Fibroblast of peridontal ligament (primary cell): ENCODE data around the gene SMOC2.
"Not testable (repeated sequence)": the region's sequence is repeated elsewhere in the genome, so short reads cannot be mapped to it uniquely, and the experiment has no call there.

Experiments used
- DNase-seq: peaks from one replicate; pipeline ENCODE4 v3.0.0-alpha.2; 2010; ENCODE audit errors: extremely low read depth

The SMOC2 gene

GRCh38 chr6:168538188-168538891 is 97.4 kb downstream of the SMOC2 start:
- DNase-seq = not testable (repeated sequence)

- no peak for DNase-seq
Measured at GRCh38 chr6:168538892-168539811, 98.2 kb downstream of the SMOC2 start.

DNA sequence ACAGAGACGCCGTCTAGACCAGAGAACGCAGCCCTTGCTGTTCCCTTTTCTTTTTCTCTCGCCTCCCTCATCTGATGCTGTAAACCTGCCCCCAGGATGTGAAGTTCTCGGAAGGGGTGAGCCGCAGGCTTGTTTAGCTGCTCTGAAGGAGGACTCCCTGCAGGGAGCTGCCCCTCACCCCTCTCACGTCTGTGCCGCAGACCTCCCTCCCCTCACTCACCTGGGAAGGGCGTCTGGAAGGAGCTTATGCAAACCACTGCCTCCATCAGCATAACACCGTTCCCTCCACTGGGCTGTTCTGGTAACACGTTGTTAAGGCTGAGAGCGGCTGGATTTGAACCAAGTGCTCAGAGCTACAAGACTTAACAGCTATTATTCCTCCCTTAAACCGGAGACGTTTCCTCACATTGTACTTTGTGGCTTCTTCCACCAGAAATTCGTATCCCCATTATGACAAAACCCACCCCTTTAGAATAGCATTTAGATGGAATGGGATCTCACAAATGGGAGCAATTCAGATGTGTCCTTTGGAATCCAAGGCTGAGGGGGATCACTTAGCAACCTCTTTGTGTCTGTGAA is 99.8 kb downstream of the SMOC2 start:
- no peak for DNase-seq

DNA sequence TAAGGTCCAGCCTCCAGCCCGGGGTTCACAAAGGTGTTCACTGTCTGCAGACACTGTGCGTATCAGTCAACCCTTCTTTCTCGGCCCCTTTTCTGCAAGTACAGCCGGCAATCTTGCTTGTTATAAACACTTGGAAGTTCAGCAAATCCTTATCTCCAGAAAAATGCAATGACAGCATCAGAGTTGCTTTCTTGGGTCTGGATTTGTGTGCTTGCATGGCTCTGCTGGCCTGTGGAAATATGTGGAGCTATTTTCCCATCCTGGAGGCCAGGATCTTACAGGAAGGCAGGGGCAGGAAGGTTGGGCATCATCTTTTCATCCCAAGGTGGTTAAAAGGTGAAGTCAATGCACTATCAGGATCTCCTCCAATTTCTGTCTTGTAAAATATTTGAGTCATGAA is 100.3 kb downstream of the SMOC2 start:
- no peak for DNase-seq

DNA sequence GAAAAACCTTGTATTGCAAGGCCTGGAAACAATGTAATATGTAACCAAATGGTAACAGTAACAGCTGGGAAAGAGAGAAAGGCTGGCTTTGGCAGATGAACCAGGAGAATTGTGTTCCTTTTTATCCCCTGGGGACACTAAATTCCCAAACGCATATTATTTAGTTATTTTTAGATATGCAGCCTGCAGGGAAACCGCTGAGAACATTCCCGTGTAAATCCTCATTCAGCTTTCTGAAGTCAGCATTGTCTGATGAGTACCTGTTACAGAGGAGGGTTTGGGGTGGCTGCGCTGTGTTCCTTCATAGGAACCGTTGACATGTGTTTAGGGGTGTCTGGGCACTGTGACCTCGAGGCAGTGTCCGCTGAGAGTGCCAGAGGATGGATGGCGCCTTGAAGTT is 101.3 kb downstream of the SMOC2 start:
- DNase-seq = no peak

- DNase-seq = no peak
Measured at GRCh38 chr6:168545428-168545827, 104.4 kb downstream of the SMOC2 start.

DNA sequence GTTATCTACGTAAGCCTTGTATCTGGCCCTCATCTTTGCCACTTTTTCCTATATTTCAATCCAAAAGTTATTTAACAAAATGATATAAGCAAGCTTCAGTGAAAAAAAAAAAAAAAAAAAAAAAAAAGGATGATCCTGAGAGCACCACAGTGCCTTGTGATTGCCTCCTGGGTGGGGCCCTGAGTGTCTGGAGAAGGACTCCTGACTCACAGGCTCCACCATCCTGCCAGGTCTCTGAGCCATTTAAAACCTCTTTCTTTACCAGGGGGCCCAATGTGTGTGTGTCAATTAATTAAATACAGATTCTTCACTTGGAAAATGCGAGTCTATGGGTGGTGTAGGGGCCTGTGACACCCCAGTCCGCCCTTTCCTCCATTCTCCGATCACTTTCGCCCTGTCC is 105.2 kb downstream of the SMOC2 start:
- no peak for DNase-seq

DNA sequence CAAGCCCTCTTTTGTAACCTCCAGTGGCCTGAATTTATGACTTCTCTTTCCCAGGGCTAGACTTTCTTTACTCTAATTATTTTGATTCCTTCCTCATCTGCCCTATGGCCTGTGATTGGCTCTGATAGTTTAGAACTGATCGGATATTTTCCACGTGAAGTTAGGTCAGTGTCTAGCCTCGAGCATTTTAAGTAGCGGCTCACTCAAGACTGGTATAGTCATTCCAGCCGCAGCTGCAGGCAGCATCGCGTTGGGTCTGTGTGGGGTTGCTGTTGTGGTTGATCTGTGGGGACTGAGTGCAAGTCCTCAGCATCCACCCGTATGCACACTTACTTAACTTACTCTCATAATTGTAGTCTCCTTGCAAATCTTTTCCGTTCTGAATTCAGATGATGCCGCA is 105.7 kb downstream of the SMOC2 start:
- no peak for DNase-seq

GRCh38 chr6:168550326-168550725 is 109.3 kb downstream of the SMOC2 start:
- no peak for DNase-seq

DNA sequence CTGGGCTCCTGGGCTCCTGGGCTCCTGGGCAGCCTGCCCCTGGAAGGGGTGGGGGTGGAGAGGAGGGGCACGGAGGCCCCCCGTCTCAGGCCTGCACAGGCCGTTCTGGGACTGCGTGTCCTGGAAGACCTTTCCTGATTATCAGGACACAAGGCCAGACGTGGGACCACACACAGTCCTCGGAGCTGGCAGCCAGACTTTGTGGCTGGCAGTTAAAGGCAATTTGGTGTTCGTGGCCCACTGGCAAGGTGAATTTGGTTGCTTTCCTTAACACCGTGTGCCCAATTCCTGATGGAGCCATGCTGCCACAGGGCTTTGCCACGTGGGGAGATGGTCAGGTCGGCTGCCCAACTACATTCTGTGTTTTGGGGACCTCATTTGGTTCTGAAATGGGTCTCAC is 113.5 kb downstream of the SMOC2 start:
- no peak for DNase-seq

DNA sequence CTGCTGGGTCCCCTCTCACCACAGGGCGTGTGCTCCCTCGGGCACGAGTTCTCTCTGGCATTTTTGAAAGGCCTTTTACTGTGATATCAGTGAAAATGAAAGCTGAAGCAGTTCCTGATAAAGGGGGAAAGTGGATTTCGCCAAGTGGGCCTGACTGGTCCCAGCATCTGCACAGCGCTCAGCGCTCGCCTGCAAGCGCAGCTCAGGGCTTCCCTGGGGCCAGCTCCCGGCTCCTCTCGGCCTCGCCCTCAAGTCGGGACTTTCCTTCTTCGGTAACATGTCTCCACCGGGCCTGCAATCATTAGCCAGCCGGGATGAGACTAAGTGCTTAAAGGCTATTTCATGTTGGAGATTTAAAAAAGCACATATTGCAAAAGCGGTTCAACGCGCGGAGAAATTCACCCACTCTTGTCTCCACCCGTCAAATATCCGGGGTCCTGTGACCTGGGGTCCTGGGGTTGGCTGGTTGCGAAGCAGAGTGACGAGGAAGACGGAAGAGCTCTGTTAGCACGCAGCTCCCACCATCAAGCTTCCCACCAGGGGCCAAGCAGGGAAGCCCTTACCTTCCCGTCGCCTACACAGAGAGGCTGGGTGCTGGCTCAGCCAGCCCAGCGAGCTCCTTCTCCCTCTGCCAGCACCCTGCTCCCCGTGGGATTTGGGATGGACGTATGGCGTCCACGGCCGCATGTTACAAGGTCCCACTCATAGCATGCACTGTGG is 114.1 kb downstream of the SMOC2 start:
- no peak for DNase-seq

DNA sequence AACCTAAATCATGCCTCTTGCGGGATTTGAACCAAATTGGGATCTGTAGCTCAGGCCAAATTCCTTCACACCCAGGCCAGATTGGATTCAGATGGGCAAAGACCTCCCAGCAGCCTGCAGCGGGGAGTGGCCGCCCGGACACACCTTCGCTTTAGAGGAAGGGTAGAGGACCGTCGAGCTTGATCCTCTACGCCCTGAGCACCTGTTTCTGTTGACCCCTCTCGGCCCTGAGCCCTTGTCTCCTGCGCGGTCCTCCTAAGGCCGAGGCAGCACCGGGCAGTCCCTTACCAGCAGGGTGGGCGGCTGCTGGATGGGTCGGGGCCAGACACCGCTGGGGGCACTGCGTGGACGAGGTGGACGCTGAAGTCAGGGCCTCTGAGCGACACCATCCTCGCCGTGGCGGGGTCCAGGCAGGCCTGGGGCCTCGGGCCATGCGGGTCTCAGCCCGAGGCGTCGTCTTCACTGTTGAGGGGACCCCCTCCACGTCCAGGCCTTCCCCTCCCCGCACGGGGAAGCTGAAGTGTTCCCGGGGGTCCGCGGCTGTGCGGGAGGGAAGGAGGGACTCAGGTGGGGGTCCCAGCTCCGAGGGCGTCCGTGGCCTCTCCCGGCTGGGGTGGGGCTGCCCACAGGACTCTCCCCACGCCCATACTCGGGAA is 114.8 kb downstream of the SMOC2 start:
- DNase-seq = no peak

GRCh38 chr6:168557512-168557911 is 116.5 kb downstream of the SMOC2 start:
- no peak for DNase-seq

DNA sequence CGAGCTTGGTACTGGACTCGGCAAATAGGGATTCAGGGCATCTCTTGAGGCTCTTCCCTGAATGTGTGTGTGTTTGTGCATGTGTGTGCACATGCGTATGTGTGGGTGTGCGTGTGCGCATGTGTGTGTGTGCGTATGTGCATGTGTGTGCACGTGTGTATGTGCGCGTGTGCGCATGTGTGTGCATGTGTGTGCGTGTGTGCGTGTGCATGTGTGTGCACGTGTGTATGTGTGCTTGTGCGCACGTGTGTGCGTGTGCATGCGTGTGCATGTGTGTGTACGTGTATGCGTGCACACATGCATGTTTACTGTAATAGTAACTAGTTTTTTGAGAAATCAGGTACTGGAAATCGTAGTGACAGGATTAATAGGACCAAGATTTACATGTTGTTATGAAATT is 117.7 kb downstream of the SMOC2 start:
- DNase-seq = no peak

DNA sequence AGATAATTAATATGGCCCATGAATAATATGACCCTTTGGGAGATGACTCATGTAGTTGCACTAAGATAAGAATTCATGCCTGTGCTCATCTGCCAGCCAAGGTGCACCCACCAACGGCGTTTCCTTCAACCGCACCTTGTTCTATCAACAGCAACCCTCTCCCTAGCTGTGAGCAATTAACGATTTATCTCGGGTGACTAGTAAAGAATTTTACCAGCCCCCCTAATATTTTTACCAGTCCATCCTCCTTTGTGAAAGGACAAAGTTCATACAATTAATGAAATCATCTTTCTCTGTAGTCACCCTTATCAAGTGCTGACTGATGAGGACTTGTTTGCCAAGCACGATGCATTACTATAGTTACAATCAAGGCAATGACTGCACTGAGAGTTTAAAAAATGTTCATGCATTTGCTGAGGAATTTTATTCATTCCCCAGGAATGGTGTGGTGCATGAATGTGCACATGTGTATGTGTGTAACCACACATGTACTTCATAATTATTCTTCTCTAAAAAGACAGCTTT is 118.7 kb downstream of the SMOC2 start:
- DNase-seq = no peak

GRCh38 chr6:168560126-168560525 is 119.1 kb downstream of the SMOC2 start:
- no peak for DNase-seq

- no peak for DNase-seq
Measured at GRCh38 chr6:168562576-168563151, 121.7 kb downstream of the SMOC2 start.

DNA sequence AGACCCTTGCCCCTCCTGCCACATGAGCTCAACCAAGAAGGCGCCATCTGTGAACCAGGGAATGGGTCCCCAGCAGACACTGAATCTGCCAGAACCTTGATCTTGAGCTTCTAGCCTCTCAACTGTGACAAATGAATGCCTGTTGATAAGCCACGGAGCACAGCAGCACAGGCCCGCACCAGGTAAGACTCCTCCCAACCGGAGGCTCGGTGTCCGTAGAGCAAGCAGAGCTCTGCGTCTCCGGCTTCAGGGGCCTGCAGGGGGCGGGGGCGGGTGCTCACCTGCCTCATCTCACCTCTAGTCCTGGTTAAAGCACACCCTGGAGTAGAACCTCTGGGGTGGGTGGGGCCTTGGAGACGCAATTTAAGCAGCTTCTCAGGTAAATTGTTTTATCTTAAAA is 122.7 kb downstream of the SMOC2 start:
- no peak for DNase-seq

DNA sequence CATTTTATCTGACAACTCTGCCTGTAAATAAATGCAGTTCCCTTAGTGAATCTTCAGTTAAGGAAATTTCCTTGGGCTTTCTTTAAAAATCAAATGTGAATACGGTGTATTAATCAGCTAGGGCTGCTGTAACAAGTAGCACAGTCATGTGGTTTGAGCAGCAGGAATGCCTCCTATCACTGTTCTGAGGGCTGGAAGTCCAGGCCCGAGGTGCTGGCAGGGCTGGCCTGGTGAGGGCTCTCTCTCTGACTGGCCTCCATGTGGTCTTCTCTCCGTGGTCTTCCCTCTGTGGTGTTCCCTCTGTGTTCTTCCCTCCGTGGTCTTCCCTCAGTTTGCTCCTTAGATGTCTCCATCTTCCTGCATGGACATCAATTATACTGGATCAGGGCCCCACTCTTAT is 124.1 kb downstream of the SMOC2 start:
- no peak for DNase-seq

DNA sequence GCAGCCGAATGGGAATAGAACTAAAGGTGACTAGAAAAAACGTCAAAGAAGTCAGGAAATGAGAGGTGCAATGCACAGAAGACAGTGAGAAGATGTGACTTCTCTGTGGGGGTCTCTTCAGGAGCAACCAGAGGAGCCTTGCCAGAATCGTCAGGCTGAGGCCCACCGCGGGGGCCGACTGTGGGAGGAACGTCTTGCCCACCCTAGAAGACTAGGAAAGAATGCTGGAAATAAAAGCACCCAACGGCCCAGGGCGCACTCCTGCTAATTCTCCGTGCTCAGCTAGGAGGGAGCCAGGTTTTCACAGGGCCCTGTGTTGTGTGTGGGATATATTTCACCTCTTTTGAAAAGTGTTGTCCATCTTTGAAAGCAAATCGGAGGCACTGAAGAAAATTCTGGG is 129.2 kb downstream of the SMOC2 start:
- DNase-seq = no peak

DNA sequence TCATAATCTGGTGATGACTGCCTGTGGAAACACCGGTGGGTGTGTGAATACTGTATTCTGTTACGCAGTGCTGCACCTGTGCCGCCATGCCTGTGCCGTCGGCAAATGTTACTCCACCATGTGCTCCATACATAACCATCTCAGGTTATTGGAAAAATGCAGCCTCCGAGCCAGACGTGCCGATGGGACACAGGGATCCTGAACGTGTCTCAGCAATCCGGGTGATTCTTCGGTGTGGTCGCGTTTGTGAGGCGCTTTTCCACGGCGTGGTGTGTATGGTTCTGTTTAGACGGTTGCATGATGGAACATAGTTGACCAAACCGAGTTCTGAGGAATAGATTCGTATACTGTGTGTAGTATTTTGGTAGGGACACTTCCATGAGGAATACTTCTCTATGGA is 130.3 kb downstream of the SMOC2 start:
- no peak for DNase-seq
